ENCODE measurements around the gene FHL3. TPM values are rescaled to one million over a fixed set of nuclear protein-coding genes. Genes with fewer than 3 reads are reported as not detected.

FHL3 gene
- total and polyA plus RNA-seq, 9 of the 15 experiments (the other 6 are each of a cell fraction or from before 2014, with no cell fraction given): 6.1 to 144 (median 34.1) TPM

GRCh38 chr1:38029685-38030511 is 24.6 kb upstream of the FHL3 start (continued):
- TF ChIP-seq SFPQ (IDR thresholded peaks at IDR 0.05; ENCODE audit: low read depth, low read length) (no peak), ZBTB7A (IDR thresholded peaks at IDR 0.05; ENCODE audit: borderline replicate concordance, control insufficient read depth, low read depth, low read length) (peak; percentile 12; the same call in 1 of the 2 replicates), CBFA2T3 (IDR thresholded peaks at IDR 0.05) (peak; percentile 39), KDM1A (IDR thresholded peaks at IDR 0.05) (peak; percentile 79 to 80; a peak in 3 of 4 replicates), POLR2G (IDR thresholded peaks at IDR 0.05; ENCODE audit: low read depth, low read length) (0 out of 2 replicates have a peak, but pooled peaks have one; percentile 36), ZNF316 (IDR thresholded peaks at IDR 0.05) (peak; percentile 96), MCM7 (IDR thresholded peaks at IDR 0.05) (no peak), TAF1 (IDR thresholded peaks at IDR 0.05; ENCODE audit: control insufficient read depth, extremely low read depth, insufficient read depth, low read length, severe bottlenecking) (no peak), BACH1 (tag; IDR thresholded peaks at IDR 0.05) (peak; percentile 24; the same call in 1 of the 2 replicates), CEBPB (tag; IDR thresholded peaks at IDR 0.05) (no peak), MAFK (IDR thresholded peaks at IDR 0.05; ENCODE audit: low read length) (peak; percentile 83)
- TF ChIP-seq, protein P1, sequence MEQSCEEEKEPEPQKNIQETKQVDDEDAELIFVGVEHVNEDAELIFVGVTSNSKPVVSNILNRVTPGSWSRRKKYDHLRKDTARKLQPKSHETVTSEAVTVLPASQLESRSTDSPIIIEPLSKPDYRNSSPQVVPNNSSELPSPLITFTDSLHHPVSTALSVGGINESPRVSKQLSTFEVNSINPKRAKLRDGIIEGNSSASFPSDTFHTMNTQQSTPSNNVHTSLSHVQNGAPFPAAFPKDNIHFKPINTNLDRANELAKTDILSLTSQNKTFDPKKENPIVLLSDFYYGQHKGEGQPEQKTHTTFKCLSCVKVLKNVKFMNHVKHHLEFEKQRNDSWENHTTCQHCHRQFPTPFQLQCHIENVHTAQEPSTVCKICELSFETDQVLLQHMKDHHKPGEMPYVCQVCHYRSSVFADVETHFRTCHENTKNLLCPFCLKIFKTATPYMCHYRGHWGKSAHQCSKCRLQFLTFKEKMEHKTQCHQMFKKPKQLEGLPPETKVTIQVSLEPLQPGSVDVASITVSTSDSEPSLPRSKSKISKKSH (CRISPR knock-in tag; IDR thresholded peaks at IDR 0.05): no peak
